GM12891 (cell line): ENCODE data around the gene LMNA.
"Not testable (repeated sequence)": the region's sequence is repeated elsewhere in the genome, so short reads cannot be mapped to it uniquely, and the experiment has no call there.

ENCODE experiments used
- POLR2A ChIP-seq: IDR thresholded peaks from 2 replicates; pipeline ENCODE4 v1.6.1; 2011; ENCODE audit warnings: low read depth, low read length, control low read depth
- POLR2AphosphoS5 ChIP-seq: IDR thresholded peaks from 2 replicates; pipeline ENCODE4 v1.6.1; 2011; ENCODE audit warnings: low read depth, low read length, control low read depth
- POU2F2 ChIP-seq: IDR thresholded peaks from 2 replicates; pipeline ENCODE4 v1.6.1; 2011; ENCODE audit warnings: low read depth, mild to moderate bottlenecking, control low read depth, low read length, moderate library complexity
- SPI1 ChIP-seq: IDR thresholded peaks from 2 replicates; pipeline ENCODE4 v1.6.1; 2011; ENCODE audit warnings: low read depth, low read length, control low read depth
- TAF1 ChIP-seq: IDR thresholded peaks from 2 replicates; pipeline ENCODE4 v1.6.1; 2011; ENCODE audit warnings: low read depth, low read length, control low read depth

DNA sequence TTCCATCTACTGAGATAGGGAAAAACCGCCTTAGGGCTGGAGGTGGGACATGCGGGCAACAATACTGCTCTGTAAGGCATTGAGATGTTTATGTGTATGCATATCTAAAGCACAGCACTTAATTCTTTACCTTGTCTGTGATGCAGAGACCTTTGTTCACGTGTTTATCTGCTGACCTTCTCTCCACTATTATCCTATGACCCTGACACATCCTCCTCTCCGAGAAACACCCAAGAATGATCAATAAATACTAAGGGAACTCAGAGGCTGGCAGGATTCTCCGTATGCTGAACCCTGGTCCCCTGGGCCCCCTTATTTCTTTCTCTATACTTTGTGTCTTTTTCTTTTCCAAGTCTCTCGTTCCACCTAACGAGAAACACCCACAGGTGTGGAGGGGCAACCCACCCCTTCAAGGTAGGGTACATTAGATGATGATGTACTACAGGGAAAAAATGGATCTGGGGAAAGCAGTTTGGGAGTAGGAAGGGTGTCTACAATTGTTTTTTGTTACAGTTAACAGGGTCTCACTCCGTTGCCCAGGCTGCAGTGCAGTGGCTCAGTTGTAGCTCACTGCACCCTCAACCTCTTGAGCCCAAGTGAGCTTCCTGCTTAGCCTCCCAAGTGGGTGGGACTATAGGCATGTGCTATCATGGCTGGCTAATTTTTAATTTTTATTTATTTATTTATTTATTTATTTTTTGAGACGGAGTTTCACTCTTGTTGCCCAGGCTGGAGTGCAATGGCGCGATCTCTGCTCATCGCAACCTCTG is 67.7 kb downstream of the LMNA start:
- not testable (repeated sequence) for TF ChIP-seq POLR2A, TAF1, POLR2AphosphoS5, SPI1, POU2F2
